Amniotic epithelial cell (primary cell): ENCODE data around the gene GLE1.
"Not testable (repeated sequence)": the region's sequence is repeated elsewhere in the genome, so short reads cannot be mapped to it uniquely, and the experiment has no call there.

ENCODE experiments used
- DNase-seq: peaks from one replicate; pipeline ENCODE4 v3.0.0-alpha.2; 2010; ENCODE audit warnings: low read depth

GLE1 gene

GRCh38 chr9:128552744-128553440 lies 48.4 kb downstream of the GLE1 start:
- DNase-seq: no peak

- DNase-seq: peak; percentile 91
Observed at GRCh38 chr9:128553728-128554127, 49.2 kb downstream of the GLE1 start.

GRCh38 chr9:128554155-128554862 lies 49.8 kb downstream of the GLE1 start:
- peak; percentile 97 for DNase-seq

- peak; percentile 85 for DNase-seq
Observed at GRCh38 chr9:128555180-128555721, 50.7 kb downstream of the GLE1 start.

- DNase-seq: no peak
Observed at GRCh38 chr9:128556276-128556675, 51.8 kb downstream of the GLE1 start.

- no peak for DNase-seq
Observed at GRCh38 chr9:128556926-128557634, 52.6 kb downstream of the GLE1 start.

GRCh38 chr9:128558431-128559310 lies 54.2 kb downstream of the GLE1 start:
- peak; percentile 92 for DNase-seq

- no peak for DNase-seq
Observed at GRCh38 chr9:128565578-128565977, 61.1 kb downstream of the GLE1 start.

- no peak for DNase-seq
Observed at GRCh38 chr9:128568470-128569078, 64.1 kb downstream of the GLE1 start.

- no peak for DNase-seq
Observed at GRCh38 chr9:128575469-128575868, 71.0 kb downstream of the GLE1 start.

- DNase-seq: peak; percentile 78
Observed at GRCh38 chr9:128575916-128576315, 71.4 kb downstream of the GLE1 start.

GRCh38 chr9:128577206-128577605 lies 72.7 kb downstream of the GLE1 start:
- no peak for DNase-seq

GRCh38 chr9:128579194-128579593 lies 74.7 kb downstream of the GLE1 start:
- DNase-seq: no peak

- DNase-seq: no peak
Observed at GRCh38 chr9:128580731-128581130, 76.2 kb downstream of the GLE1 start.

GRCh38 chr9:128585155-128585554 lies 80.6 kb downstream of the GLE1 start:
- not testable (repeated sequence) for DNase-seq

- DNase-seq: peak; percentile 59
Observed at GRCh38 chr9:128586934-128587333, 82.4 kb downstream of the GLE1 start.

GRCh38 chr9:128587453-128587852 lies 82.9 kb downstream of the GLE1 start:
- peak; percentile 15 for DNase-seq

GRCh38 chr9:128588581-128589233 lies 84.2 kb downstream of the GLE1 start:
- DNase-seq: no peak
